Hepatocyte (in vitro differentiated cells): ENCODE results near the gene CACNA1C. TPM values are rescaled to one million over a fixed set of nuclear protein-coding genes. Genes with fewer than 3 reads are reported as not detected.

Experiments used
- DNase-seq: peaks from one replicate; pipeline ENCODE4 v3.0.0-alpha.2; 2016; ENCODE audit warnings: low spot score
- H2AFZ ChIP-seq: fragments of 200-600 bp; sonication (generic); 2 replicates; pipeline ENCODE4 v1.6.0; 2016; ENCODE audit warnings: antibody characterized with exemption, mild to moderate bottlenecking
- H3K27ac ChIP-seq: fragments of 200-600 bp; sonication (generic); 2 replicates; pipeline ENCODE4 v1.5.1; 2016; ENCODE audit warnings: mild to moderate bottlenecking
- H3K27me3 ChIP-seq: fragments of 200-600 bp; sonication (generic); 2 replicates; pipeline ENCODE4 v1.6.1; 2016
- H3K36me3 ChIP-seq: fragments of 200-600 bp; sonication (generic); replicated peaks from 2 replicates; pipeline ENCODE4 v1.5.1; 2016; ENCODE audit warnings: low read depth; ENCODE audit not compliant: insufficient read depth
- H3K4me1 ChIP-seq: fragments of 200-600 bp; sonication (generic); 2 replicates; pipeline ENCODE4 v1.5.1; 2016; ENCODE audit warnings: mild to moderate bottlenecking, moderate library complexity; ENCODE audit not compliant: insufficient read depth
- H3K4me2 ChIP-seq: fragments of 200-600 bp; sonication (generic); 2 replicates; pipeline ENCODE4 v1.6.0; 2016
- H3K4me3 ChIP-seq: fragments of 200-600 bp; sonication (generic); 2 replicates; pipeline ENCODE4 v1.5.1; 2016; ENCODE audit warnings: mild to moderate bottlenecking
- H3K79me2 ChIP-seq: fragments of 200-600 bp; sonication (generic); 2 replicates; pipeline ENCODE4 v1.6.0; 2017; ENCODE audit warnings: mild to moderate bottlenecking
- H3K9me2 ChIP-seq: fragments of 200-600 bp; sonication (generic); replicated peaks from 2 replicates; pipeline ENCODE4 v1.6.0; 2017; ENCODE audit warnings: mild to moderate bottlenecking; ENCODE audit not compliant: insufficient read depth
- H3K9me3 ChIP-seq: fragments of 200-600 bp; sonication (generic); 2 replicates; pipeline ENCODE4 v1.5.1; 2016; ENCODE audit warnings: low read depth, mild to moderate bottlenecking
- H4K20me1 ChIP-seq: fragments of 200-600 bp; sonication (generic); 2 replicates; pipeline ENCODE4 v1.6.0; 2016; ENCODE audit warnings: mild to moderate bottlenecking; ENCODE audit not compliant: insufficient read depth, poor library complexity, severe bottlenecking
- CTCF ChIP-seq: fragments of 200-600 bp; sonication (generic); IDR thresholded peaks from 2 replicates; pipeline ENCODE4 v1.5.1; 2016; ENCODE audit warnings: antibody characterized with exemption, mild to moderate bottlenecking; ENCODE audit not compliant: poor library complexity
- EZH2 ChIP-seq: fragments of 200-600 bp; sonication (generic); IDR thresholded peaks from 2 replicates; pipeline ENCODE4 v1.6.1; 2016; ENCODE audit warnings: antibody characterized with exemption, mild to moderate bottlenecking, borderline replicate concordance
- EZH2phosphoT487 ChIP-seq: fragments of 200-600 bp; sonication (generic); IDR thresholded peaks from one replicate; pipeline ENCODE4 v1.6.1; 2018; ENCODE audit warnings: antibody characterized with exemption, mild to moderate bottlenecking, low read depth, moderate library complexity; ENCODE audit not compliant: unreplicated experiment, severe bottlenecking
- WGBS: methylation state at CpG from one replicate; pipeline ENCODE4 v1.1.6; 2016; ENCODE audit warnings: low lambda C conversion rate; ENCODE audit errors: missing lambda C conversion rate; 5-methylcytosine and 5-hydroxymethylcytosine counted together
- polyA plus RNA-seq: library from polyadenylated mRNA; unstranded; fragments of >200 nt; fragmentation: Nextera tagmentation; extraction: Ambion mirVana; gene quantifications from 2 replicates; pipeline ENCODE4 v1.2.1, GENCODE V29; 2016
- total RNA-seq: library from RNA; depleted of rRNA; stranded (reverse); fragments of >200 nt; gene quantifications from 2 replicates; pipeline ENCODE4 v1.2.3, GENCODE V29; 2014

CACNA1C gene
- total and polyA plus RNA-seq, 2 experiments from 2014 or later = 3.2 to 4.0 TPM

- H2AFZ ChIP-seq = no peak overlapping the region
- no peaks in the 10 kb centered on the region for H3K79me2 ChIP-seq
- no peaks in the 10 kb centered on the region for H4K20me1 ChIP-seq
- no peak overlapping the region for H3K4me3 ChIP-seq
- 87% methylated on average over 16 of the region's 16 CpGs for WGBS
- TF ChIP-seq EZH2phosphoT487 (no peak), EZH2 (no peak), CTCF (no peak)
- no peak overlapping the region for H3K27ac ChIP-seq
- no peaks in the 10 kb centered on the region for H3K9me2 ChIP-seq
- DNase-seq = no peak
- no peaks in the 10 kb centered on the region for H3K4me1 ChIP-seq
- H3K4me2 ChIP-seq = no peak overlapping the region
- H3K27me3 ChIP-seq = no peaks in the 10 kb centered on the region
- H3K9me3 ChIP-seq = no peaks in the 10 kb centered on the region
- H3K36me3 ChIP-seq = no peaks in the 10 kb centered on the region
Measured at GRCh38 chr12:2649201-2650030, 596.6 kb downstream of the CACNA1C start.

GRCh38 chr12:2650261-2651067 is 597.7 kb downstream of the CACNA1C start:
- no peaks in the 10 kb centered on the region for H3K4me1 ChIP-seq
- H3K79me2 ChIP-seq = no peaks in the 10 kb centered on the region
- no peak overlapping the region for H2AFZ ChIP-seq
- DNase-seq = no peak
- H3K36me3 ChIP-seq = no peaks in the 10 kb centered on the region
- no peak overlapping the region for H3K4me3 ChIP-seq
- no peaks in the 10 kb centered on the region for H3K27me3 ChIP-seq
- no peaks in the 10 kb centered on the region for H4K20me1 ChIP-seq
- no peak overlapping the region for H3K4me2 ChIP-seq
- H3K9me2 ChIP-seq = no peaks in the 10 kb centered on the region
- H3K27ac ChIP-seq = no peak overlapping the region
- no peak for TF ChIP-seq EZH2
- no peak for TF ChIP-seq CTCF
- no peak for TF ChIP-seq EZH2phosphoT487
- no peaks in the 10 kb centered on the region for H3K9me3 ChIP-seq
- WGBS = 79% methylated on average over 16 of the region's 17 CpGs

- H3K79me2 ChIP-seq = no peaks in the 10 kb centered on the region
- H3K36me3 ChIP-seq = no peaks in the 10 kb centered on the region
- no peaks in the 10 kb centered on the region for H3K9me2 ChIP-seq
- TF ChIP-seq EZH2phosphoT487 (no peak), CTCF (no peak)
- no peaks in the 10 kb centered on the region for H3K27me3 ChIP-seq
- no peaks in the 10 kb centered on the region for H3K4me1 ChIP-seq
- H3K27ac ChIP-seq = no peak overlapping the region
- H3K9me3 ChIP-seq = no peaks in the 10 kb centered on the region
- WGBS = 85% methylated on average over 32 of the region's 32 CpGs
- H3K4me3 ChIP-seq = no peak overlapping the region
- no peak overlapping the region for H2AFZ ChIP-seq
- H3K4me2 ChIP-seq = no peak overlapping the region
- no peaks in the 10 kb centered on the region for H4K20me1 ChIP-seq
- DNase-seq = no peak
Measured at GRCh38 chr12:2651068-2651965, 598.5 kb downstream of the CACNA1C start.
